ENCODE measurements around the gene CACNA2D1. TPM values are rescaled to one million over a fixed set of nuclear protein-coding genes. Genes with fewer than 3 reads are reported as not detected.

CACNA2D1 gene
- total RNA-seq, 1 experiment from 2014 or later: 0.27 TPM

DNA sequence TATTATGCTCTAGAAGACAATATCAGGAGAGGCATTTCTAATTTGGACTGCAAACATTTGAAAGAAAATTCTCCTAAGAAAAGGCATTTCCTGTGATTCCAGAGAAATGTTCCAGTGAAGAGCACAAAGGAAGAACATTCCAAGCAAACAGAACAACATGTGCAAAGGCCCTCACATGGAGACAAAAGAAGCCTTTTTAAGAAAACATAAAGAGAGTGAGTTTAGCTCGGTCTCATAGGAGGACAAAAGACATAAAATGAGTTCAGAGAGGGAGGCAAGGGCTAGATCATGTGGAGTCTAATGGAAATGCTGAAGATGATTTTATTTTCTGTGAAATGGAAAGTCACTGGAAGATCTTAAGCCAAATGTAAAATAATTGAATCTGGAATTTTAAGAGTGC, 404.0 kb downstream of the CACNA2D1 start:
- no peak overlapping the region for H2AFZ ChIP-seq (ENCODE audit: low read depth, low read length, poor library complexity, severe bottlenecking)
- H3K4me3 ChIP-seq (replicated peaks in 1 of 2; ENCODE audit: low read depth in 1 of 2, low read length in 2 of 2): no peak overlapping the region

More for the DNA sequence above, 404.0 kb downstream of the CACNA2D1 start:
- Histone ChIP-seq H3K9me2 (ENCODE audit: insufficient read depth) (no peaks in the 10 kb centered on the region), H3K27me3 (ENCODE audit: insufficient read depth, low read length) (no peaks in the 10 kb centered on the region), H3K9ac (ENCODE audit: low read length) (no peak overlapping the region), H3K4me2 (ENCODE audit: low read length) (no peak overlapping the region), H3K9me3 (ENCODE audit: control insufficient read depth in 1 of 2, insufficient read depth in 1 of 2, low read depth in 1 of 2, low read length in 2 of 2) (no peaks in the 10 kb centered on the region), H3K27ac (ENCODE audit: low read depth, low read length) (no peak overlapping the region), H4K20me1 (ENCODE audit: insufficient read depth) (no peaks in the 10 kb centered on the region), H3K36me3 (ENCODE audit: control insufficient read depth in 1 of 2, insufficient read depth in 2 of 2, low read length in 2 of 2) (no peaks in the 10 kb centered on the region), H3K4me1 (ENCODE audit: control insufficient read depth in 1 of 2, insufficient read depth in 2 of 2, low read length in 2 of 2) (no peaks in the 10 kb centered on the region), H3K79me2 (ENCODE audit: insufficient read depth, low read length) (no peaks in the 10 kb centered on the region)
- no peak for ATAC-seq
- no TSS peak for BruUV-seq (replicated peaks)
- RAD21 ChIA-PET (ENCODE audit: low non-redundant PET in 1 of 2, low total read pairs in 2 of 2, uncharacterized antibody in 2 of 2, unreplicated experiment in 2 of 2): no interaction called here
- DNase-seq (ENCODE audit: low read depth, low spot score): no peak
- POLR2A ChIA-PET: no interaction called here
- intact Hi-C loops (cut with micrococcal nuclease): loop anchor here (5.0 to 10.0 kb wide), 2 partner anchors 195 to 443 kb away; no protein-coding TSS in a partner anchor
- CTCF ChIA-PET: no interaction called here
- TF ChIP-seq RAD21 (IDR thresholded peaks at IDR 0.05; ENCODE audit: low read depth) (no peak), SRF (IDR thresholded peaks at IDR 0.05; ENCODE audit: low read depth) (no peak), JUND (IDR thresholded peaks at IDR 0.05) (no peak), FOSL1 (IDR thresholded peaks at IDR 0.05; ENCODE audit: low read depth) (no peak), ZNF274 (IDR thresholded peaks at IDR 0.05; ENCODE audit: low read depth, low read length) (no peak), YY1 (IDR thresholded peaks at IDR 0.05; ENCODE audit: extremely low read depth, insufficient replicate concordance, low read depth, low read length) (no peak), EGR1 (IDR thresholded peaks at IDR 0.05; ENCODE audit: low read depth) (no peak), POLR2A (IDR thresholded peaks at IDR 0.05; ENCODE audit: borderline replicate concordance, extremely low read depth, insufficient read depth, insufficient read length) (no peak), EZH2phosphoT487 (IDR thresholded peaks at IDR 0.05; ENCODE audit: borderline replicate concordance) (no peak)
- TF ChIP-seq, protein P1, sequence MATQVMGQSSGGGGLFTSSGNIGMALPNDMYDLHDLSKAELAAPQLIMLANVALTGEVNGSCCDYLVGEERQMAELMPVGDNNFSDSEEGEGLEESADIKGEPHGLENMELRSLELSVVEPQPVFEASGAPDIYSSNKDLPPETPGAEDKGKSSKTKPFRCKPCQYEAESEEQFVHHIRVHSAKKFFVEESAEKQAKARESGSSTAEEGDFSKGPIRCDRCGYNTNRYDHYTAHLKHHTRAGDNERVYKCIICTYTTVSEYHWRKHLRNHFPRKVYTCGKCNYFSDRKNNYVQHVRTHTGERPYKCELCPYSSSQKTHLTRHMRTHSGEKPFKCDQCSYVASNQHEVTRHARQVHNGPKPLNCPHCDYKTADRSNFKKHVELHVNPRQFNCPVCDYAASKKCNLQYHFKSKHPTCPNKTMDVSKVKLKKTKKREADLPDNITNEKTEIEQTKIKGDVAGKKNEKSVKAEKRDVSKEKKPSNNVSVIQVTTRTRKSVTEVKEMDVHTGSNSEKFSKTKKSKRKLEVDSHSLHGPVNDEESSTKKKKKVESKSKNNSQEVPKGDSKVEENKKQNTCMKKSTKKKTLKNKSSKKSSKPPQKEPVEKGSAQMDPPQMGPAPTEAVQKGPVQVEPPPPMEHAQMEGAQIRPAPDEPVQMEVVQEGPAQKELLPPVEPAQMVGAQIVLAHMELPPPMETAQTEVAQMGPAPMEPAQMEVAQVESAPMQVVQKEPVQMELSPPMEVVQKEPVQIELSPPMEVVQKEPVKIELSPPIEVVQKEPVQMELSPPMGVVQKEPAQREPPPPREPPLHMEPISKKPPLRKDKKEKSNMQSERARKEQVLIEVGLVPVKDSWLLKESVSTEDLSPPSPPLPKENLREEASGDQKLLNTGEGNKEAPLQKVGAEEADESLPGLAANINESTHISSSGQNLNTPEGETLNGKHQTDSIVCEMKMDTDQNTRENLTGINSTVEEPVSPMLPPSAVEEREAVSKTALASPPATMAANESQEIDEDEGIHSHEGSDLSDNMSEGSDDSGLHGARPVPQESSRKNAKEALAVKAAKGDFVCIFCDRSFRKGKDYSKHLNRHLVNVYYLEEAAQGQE (IDR thresholded peaks at IDR 0.05; ENCODE audit: low read depth): no peak
- TF ChIP-seq, protein P2, sequence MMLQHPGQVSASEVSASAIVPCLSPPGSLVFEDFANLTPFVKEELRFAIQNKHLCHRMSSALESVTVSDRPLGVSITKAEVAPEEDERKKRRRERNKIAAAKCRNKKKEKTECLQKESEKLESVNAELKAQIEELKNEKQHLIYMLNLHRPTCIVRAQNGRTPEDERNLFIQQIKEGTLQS (IDR thresholded peaks at IDR 0.05): no peak

All from HCT116 (cell line).